HG03457 (cell line): Measurements from ENCODE around the gene PITX3.
"Not testable (repeated sequence)": the region's sequence is repeated elsewhere in the genome, so short reads cannot be mapped to it uniquely, and the experiment has no call there.

Source experiments
- ATAC-seq: cut with Tn5 transposase; IDR thresholded peaks from one replicate; pipeline ENCODE4 v1.9.1; 2021; ENCODE audit warnings: moderate number of reproducible peaks; ENCODE audit not compliant: unreplicated experiment

PITX3 gene

GRCh38 chr10:102261196-102261595, 19.9 kb upstream of the PITX3 start:
- ATAC-seq, result no peak

GRCh38 chr10:102255404-102255803, 14.1 kb upstream of the PITX3 start:
- no peak for ATAC-seq

GRCh38 chr10:102254426-102254825, 13.1 kb upstream of the PITX3 start:
- ATAC-seq, result no peak

GRCh38 chr10:102252508-102252907, 11.2 kb upstream of the PITX3 start:
- not testable (repeated sequence) for ATAC-seq

GRCh38 chr10:102247734-102248133, 6.4 kb upstream of the PITX3 start:
- ATAC-seq, result no peak

- no peak for ATAC-seq
These were observed 4.9 kb upstream of the PITX3 start for GRCh38 chr10:102246261-102246660.

GRCh38 chr10:102245932-102246251, 4.6 kb upstream of the PITX3 start:
- ATAC-seq, result no peak

GRCh38 chr10:102245082-102245931, 4.0 kb upstream of the PITX3 start, which contains the start of gene GBF1:
Gene GBF1 (plus strand): TSS chr10:102245532. CDS start chr10:102258939, 13,407 bp downstream.
- peak; percentile 74 for ATAC-seq

GRCh38 chr10:102243309-102243708, 2.0 kb upstream of the PITX3 start:
- ATAC-seq, result no peak

GRCh38 chr10:102242118-102242485, 790 bp upstream of the PITX3 start:
- no peak for ATAC-seq

GRCh38 chr10:102241032-102241443, 274 bp downstream of the PITX3 start:
- ATAC-seq, result peak; percentile 3

- no peak for ATAC-seq
These were observed 763 bp downstream of the PITX3 start for GRCh38 chr10:102240467-102241031.

GRCh38 chr10:102237711-102238252, 3.5 kb downstream of the PITX3 start:
- no peak for ATAC-seq

- no peak for ATAC-seq
These were observed 5.3 kb downstream of the PITX3 start for GRCh38 chr10:102236006-102236405.

GRCh38 chr10:102235598-102235920, 5.8 kb downstream of the PITX3 start:
- no peak for ATAC-seq

- ATAC-seq, result no peak
These were observed 6.3 kb downstream of the PITX3 start for GRCh38 chr10:102234888-102235597.

GRCh38 chr10:102233997-102234396, 7.3 kb downstream of the PITX3 start:
- ATAC-seq, result no peak

- no peak for ATAC-seq
These were observed 9.7 kb downstream of the PITX3 start for GRCh38 chr10:102231357-102232318.

GRCh38 chr10:102230861-102231356, 10.4 kb downstream of the PITX3 start:
- no peak for ATAC-seq

GRCh38 chr10:102230264-102230860, 10.9 kb downstream of the PITX3 start:
- no peak for ATAC-seq
